SJCRH30 (cell line): ENCODE data around the gene TTC5. TPM values are rescaled to one million over a fixed set of nuclear protein-coding genes. Genes with fewer than 3 reads are reported as not detected.
"Not testable (repeated sequence)": the region's sequence is repeated elsewhere in the genome, so short reads cannot be mapped to it uniquely, and the experiment has no call there.

Experiments used
- DNase-seq, 2 experiments: peaks; one replicate each; pipeline ENCODE4 v3.0.0-alpha.2; 2015 to 2020
- H3K27ac ChIP-seq: fragments of 250-450 bp; sonication (Bioruptor Pico); 2 replicates; pipeline ENCODE4 v1.5.1; 2020; ENCODE audit warnings: mild to moderate bottlenecking, moderate library complexity
- H3K27me3 ChIP-seq: fragments of 250-450 bp; sonication (Bioruptor Pico); 2 replicates; pipeline ENCODE4 v1.5.1; 2020; ENCODE audit warnings: mild to moderate bottlenecking, moderate library complexity
- H3K36me3 ChIP-seq: fragments of 250-450 bp; sonication (Bioruptor Pico); 2 replicates; pipeline ENCODE4 v1.5.1; 2020; ENCODE audit warnings: mild to moderate bottlenecking, moderate library complexity
- H3K4me1 ChIP-seq: fragments of 250-450 bp; sonication (Bioruptor Pico); 2 replicates; pipeline ENCODE4 v1.5.1; 2020; ENCODE audit warnings: mild to moderate bottlenecking, moderate library complexity
- H3K4me3 ChIP-seq: fragments of 250-450 bp; sonication (Bioruptor Pico); 2 replicates; pipeline ENCODE4 v1.5.1; 2020; ENCODE audit warnings: mild to moderate bottlenecking, moderate library complexity
- H3K9me3 ChIP-seq: fragments of 250-450 bp; sonication (Bioruptor Pico); replicated peaks from 2 replicates; pipeline ENCODE4 v1.5.1; 2020; ENCODE audit warnings: mild to moderate bottlenecking, moderate library complexity
- total RNA-seq: library from RNA; depleted of rRNA; stranded (reverse); fragments of >200 nt; shearing (Covaris generic); gene quantifications from 2 replicates; pipeline ENCODE4 v1.2.3, GENCODE V29; 2014

The TTC5 gene
- total RNA-seq, 1 experiment from 2014 or later = 11.3 TPM

DNA sequence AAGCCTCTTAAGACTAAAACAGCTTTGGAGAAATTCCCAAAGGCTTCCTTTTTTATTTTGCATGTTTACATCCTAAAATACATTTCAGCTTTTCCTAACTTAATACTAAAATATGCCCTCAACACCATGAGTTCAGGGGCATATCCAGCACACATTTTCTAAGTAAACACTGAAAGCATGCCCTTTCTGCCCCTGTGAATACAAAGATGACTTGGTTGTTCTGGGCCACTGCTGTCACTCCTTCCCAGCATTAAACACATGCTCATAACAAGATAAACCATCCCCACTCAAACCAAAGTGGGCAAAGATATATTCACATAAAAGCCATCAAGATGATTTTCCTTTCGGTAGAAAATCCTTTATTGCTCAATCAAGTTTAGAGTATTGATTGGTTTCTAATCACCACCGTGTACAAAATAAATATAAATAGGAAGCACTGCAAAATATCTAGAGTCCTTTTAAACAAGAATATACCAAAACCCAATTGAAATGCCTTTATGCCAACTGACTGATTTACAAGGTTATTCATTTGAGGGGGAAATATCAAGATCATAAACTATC, 25.4 kb upstream of the TTC5 start:
- no peak overlapping the region for H3K27ac ChIP-seq
- no peak for DNase-seq
- H3K27me3 ChIP-seq = no peaks in the 10 kb centered on the region
- H3K36me3 ChIP-seq = peaks cover 35% of the 10 kb centered on the region
- no peak overlapping the region for H3K4me3 ChIP-seq
- peaks cover 12% of the 10 kb centered on the region for H3K4me1 ChIP-seq
- H3K9me3 ChIP-seq = no peaks in the 10 kb centered on the region

DNA sequence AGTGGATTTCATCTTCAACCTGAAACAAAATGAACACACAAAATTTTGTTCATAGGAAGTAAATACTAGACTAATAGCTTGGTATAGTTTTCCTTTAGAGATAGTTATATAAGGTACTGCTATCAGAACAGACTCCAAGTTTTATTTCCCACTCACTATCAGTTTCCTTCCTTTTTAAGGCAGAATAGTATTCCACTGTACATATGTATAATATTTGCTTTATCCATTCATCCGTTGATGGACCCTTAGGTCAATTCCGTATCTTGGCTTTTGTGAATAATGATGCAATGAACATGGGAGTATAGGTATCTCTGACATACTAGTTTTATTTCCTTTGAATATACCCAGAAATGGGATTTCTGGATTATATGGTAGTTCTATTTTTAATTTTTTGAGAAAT, 23.6 kb upstream of the TTC5 start:
- Histone ChIP-seq H3K36me3 (peaks cover 49% of the 10 kb centered on the region), H3K27me3 (no peaks in the 10 kb centered on the region), H3K27ac (no peak overlapping the region), H3K4me3 (no peak overlapping the region), H3K4me1 (peaks cover 12% of the 10 kb centered on the region), H3K9me3 (no peaks in the 10 kb centered on the region)
- no peak for DNase-seq

DNA sequence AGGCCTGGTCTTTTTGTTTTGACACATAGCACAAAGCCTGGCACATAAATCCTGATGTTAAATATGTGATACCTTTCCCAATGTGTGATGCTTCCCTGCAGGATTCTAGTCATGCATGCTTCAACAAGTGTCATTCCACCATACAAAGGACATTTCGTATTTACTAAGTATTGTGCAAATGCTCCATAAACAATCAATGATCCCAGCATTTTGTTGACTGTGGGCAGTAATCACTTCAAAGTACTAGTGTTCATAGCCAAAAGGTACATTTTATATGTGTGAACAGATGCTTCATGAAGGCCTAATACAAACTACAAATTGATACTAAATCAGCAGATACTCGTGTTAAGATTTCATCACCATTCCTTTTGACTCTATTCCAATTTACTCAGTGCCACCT, 23.0 kb upstream of the TTC5 start:
- Histone ChIP-seq H3K36me3 (peaks cover 55% of the 10 kb centered on the region), H3K27ac (no peak overlapping the region)

DNA sequence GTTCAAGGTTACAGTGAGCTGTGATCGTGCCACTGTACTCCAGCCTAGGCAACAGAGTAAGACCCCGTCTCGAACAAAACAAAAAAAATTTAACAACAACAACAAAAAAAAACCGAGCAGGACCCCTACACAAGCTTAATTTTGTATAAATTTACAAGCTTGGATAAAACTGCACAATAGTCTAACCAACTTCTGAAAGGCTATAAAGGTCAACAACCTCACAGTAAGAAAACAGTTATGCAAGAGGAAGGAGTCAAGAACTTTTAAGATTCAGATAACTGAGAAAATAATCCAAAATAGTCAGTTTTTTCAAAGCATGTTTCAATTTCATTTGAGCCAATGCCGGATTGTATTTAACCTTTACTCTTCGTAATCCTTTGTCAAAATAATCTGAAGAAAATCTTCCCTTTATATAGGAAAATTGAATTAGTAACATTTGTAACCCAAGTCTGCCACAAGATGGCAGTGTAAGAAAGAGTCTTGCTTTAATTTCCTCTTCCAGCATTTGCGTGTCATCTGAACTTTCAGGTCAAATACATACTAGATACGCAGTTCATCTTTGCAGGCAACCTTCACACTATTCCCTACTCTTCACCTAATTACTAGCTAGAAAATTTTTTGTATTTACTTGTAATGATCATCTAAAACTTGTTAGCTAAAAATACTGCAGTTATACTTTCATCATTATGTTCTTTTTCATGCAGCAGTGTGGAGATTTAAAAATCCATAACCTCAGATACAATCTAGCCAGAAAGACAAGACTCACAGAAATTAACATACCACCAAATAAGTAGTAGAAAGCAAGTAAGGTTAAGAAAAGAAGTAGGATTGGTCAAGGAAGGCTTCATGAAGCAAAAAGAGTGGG, 21.5 kb upstream of the TTC5 start:
- H3K36me3 ChIP-seq = peaks cover 63% of the 10 kb centered on the region
- DNase-seq = peak in 1 of 2 experiments; percentile 76

More for the DNA sequence above, 23.0 kb upstream of the TTC5 start:
- H3K4me1 ChIP-seq = peaks cover 9% of the 10 kb centered on the region
- no peak overlapping the region for H3K4me3 ChIP-seq
- no peaks in the 10 kb centered on the region for H3K27me3 ChIP-seq
- H3K9me3 ChIP-seq = no peaks in the 10 kb centered on the region
- no peak for DNase-seq

DNA sequence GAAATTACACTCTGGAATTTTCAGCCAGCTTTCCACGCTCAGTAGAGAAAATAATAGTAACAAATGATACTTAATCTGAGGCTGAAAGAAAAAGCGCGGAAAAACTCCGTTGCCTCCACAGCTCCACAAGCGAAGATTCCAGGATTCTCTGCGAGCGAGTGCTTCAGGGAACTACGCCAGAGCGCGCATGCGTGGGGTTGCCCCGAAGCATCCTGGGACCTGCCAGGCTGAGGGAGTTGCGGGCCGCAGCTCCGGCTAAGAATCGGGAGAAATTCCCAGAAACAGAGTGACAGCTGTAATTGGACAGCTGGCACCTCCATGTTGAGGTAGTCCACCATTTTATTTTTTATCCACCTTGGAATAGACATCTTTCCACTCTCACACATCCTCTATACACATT, 12.0 kb upstream of the TTC5 start:
- no peak for DNase-seq
- no peak overlapping the region for H3K4me3 ChIP-seq
- H3K27me3 ChIP-seq = no peaks in the 10 kb centered on the region
- H3K9me3 ChIP-seq = no peaks in the 10 kb centered on the region
- H3K4me1 ChIP-seq = no peaks in the 10 kb centered on the region
- H3K36me3 ChIP-seq = peaks cover 81% of the 10 kb centered on the region
- H3K27ac ChIP-seq = no peak overlapping the region

More for the DNA sequence above, 21.5 kb upstream of the TTC5 start:
- Histone ChIP-seq H3K4me1 (peaks cover 6% of the 10 kb centered on the region), H3K27ac (no peak overlapping the region), H3K4me3 (no peak overlapping the region), H3K9me3 (no peaks in the 10 kb centered on the region), H3K27me3 (no peaks in the 10 kb centered on the region)

DNA sequence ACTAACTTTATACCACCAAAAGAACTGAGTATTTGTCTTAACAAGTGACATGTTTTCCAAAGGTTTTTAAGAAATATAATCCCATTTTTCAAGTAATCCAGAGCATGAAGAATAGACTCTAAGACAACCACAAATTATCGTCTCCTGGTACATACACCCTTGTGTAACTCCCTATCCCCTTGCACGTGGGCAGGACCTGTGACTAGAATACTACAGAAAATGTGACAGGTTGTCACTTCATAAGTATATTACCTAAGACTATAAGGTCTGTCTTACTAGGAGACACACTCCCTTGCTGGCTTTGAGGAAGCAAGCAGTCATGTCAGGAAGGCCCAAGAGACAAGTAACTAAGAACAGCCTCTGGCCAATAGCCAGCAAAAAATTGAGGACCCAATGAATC, 8.3 kb upstream of the TTC5 start:
- no peak for DNase-seq
- H3K4me1 ChIP-seq = no peaks in the 10 kb centered on the region
- no peaks in the 10 kb centered on the region for H3K27me3 ChIP-seq
- no peak overlapping the region for H3K27ac ChIP-seq
- peaks cover 61% of the 10 kb centered on the region for H3K36me3 ChIP-seq
- no peak overlapping the region for H3K4me3 ChIP-seq
- H3K9me3 ChIP-seq = no peaks in the 10 kb centered on the region

DNA sequence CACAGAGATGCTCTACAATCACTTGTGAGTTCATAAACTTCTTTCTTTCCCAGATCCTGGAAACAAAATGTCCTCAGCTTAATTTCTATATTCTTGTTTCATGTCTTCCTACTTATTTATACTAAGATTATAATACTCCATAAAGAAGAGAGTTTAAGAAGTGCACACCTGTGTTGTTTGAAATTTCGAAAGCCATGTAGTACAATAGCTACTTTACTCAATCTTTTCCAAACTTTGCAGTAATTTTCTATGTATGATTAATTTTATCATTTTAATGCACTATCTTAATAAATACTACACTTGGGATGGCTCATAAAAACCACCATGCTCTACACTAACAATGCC, 300 bp upstream of the TTC5 start:
- peak overlapping the region; percentile 77 for H3K4me3 ChIP-seq
- H3K4me1 ChIP-seq = peaks cover 6% of the 10 kb centered on the region; the same call in 1 of the 2 replicates
- no peaks in the 10 kb centered on the region for H3K27me3 ChIP-seq

DNA sequence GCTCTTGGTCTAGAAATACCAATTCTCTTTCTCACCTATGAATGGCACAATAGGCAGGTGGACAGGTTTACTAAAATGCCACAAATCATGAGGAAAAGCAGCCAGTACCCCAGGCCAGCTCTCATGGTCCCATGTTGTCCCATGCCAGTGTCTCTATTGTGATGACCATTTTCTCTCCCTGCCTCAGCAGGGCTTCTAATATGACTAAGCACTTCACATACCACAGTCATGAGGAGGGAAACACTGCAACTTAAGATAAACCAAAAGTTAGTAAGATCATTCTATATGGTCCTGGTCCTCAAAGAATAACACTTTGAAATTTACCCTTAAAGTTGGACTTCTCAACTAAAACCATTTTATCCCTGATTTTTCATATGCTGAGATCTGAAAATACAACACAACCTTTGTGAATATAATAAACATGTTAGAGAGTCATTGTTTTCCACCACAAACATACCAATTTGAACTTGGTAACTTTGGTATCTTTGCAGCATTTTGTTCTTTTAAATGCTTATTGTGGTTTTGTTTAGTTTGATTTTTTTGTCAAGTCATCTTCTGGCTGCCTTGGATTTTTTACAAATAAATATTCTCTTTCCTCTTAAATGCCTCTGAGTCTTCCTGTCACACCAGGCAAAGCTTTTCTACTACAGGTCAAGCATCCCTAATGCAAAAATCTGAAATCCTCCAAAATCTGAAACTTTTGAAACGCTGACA, 3.6 kb downstream of the TTC5 start:
- Histone ChIP-seq H3K27ac (no peak overlapping the region), H3K36me3 (no peaks in the 10 kb centered on the region), H3K9me3 (no peaks in the 10 kb centered on the region), H3K27me3 (no peaks in the 10 kb centered on the region), H3K4me1 (peaks cover 6% of the 10 kb centered on the region; the same call in 1 of the 2 replicates), H3K4me3 (no peak overlapping the region)
- no peak for DNase-seq

More for the DNA sequence above, 300 bp upstream of the TTC5 start:
- Histone ChIP-seq H3K9me3 (no peaks in the 10 kb centered on the region), H3K36me3 (no peaks in the 10 kb centered on the region), H3K27ac (no peak overlapping the region)
- no peak for DNase-seq

DNA sequence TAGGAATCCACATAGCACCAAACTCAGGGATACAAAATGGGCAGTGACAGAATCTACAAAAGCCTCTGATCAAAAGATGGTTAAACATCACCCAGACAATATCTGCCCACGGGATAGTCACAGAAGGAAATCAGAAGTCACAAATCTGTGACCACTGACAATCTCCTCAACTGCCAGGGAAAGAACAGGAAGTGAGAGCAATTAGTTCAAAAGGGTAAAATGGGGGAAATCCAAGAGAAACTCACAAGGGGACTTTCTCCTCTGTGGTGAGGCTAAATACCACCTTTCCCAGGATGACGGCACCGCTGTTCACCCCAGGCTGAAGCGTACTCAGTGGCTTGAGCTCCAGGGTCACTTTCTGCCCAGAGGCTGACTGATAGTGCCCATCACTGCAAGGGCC, 10.7 kb downstream of the TTC5 start:
- no peak overlapping the region for H3K4me3 ChIP-seq
- no peaks in the 10 kb centered on the region for H3K9me3 ChIP-seq
- no peak for DNase-seq
- H3K36me3 ChIP-seq = peaks cover 23% of the 10 kb centered on the region
- no peaks in the 10 kb centered on the region for H3K27me3 ChIP-seq
- no peak overlapping the region for H3K27ac ChIP-seq
- H3K4me1 ChIP-seq = no peaks in the 10 kb centered on the region

DNA sequence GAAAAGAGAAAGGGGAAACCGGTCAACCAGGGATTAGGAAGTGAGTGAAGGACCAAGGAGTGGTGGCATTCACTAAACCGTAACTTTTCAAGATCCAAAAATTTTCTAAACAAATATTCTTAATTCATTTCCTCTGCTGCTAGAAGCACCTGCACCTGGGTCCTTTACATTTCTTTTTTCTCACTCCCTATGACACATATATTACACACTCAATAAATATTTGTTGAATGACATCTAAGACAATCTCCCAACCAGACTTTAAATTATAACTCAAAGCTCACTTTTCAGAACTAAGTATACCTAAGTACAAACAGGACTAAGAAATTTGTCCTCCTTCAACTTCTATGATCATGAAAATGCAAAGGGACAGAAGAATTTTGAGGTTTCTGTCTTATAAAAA, 11.1 kb downstream of the TTC5 start:
- no peaks in the 10 kb centered on the region for H3K9me3 ChIP-seq
- H3K27ac ChIP-seq = no peak overlapping the region
- H3K27me3 ChIP-seq = no peaks in the 10 kb centered on the region
- H3K4me1 ChIP-seq = no peaks in the 10 kb centered on the region
- peaks cover 23% of the 10 kb centered on the region for H3K36me3 ChIP-seq
- no peak for DNase-seq
- H3K4me3 ChIP-seq = no peak overlapping the region

DNA sequence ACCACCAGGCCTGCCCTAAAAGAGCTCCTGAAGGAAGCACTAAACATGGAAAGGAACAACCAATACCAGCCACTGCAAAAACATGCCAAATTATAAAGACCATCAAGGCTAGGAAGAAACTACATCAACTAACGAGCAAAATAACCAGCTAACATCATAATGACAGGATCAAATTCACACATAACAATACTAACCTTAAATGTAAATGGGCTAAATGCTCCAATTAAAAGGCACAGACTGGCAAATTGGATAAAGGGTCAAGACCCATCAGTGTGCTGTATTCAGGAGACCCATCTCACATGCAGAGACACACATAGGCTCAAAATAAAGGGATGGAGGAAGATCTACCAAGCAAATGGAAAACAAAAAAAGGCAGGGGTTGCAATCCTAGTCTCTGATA, 23.8 kb downstream of the TTC5 start:
- not testable (repeated sequence) for H3K4me3 ChIP-seq, H3K4me1 ChIP-seq, H3K27ac ChIP-seq, H3K27me3 ChIP-seq, DNase-seq, H3K36me3 ChIP-seq, H3K9me3 ChIP-seq

DNA sequence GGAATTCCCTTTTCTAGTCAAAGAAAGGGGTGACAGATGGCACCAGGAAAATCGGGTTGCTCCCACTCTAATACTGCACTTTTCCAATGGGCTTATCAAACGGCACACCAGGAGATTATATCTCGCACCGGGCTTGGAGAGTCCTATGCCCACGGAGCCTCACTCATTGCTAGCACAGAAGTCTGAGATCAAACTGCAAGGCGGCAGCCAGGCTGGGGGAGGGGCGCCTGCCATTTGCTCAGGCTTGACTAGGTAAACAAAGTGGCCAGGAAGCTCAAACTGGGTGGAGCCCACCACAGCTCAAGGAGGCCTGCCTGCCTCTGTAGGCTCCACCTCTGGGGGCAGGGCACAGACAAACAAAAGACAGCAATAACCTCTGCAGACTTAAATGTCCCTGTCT, 25.5 kb downstream of the TTC5 start:
- not testable (repeated sequence) for H3K27me3 ChIP-seq, DNase-seq, H3K27ac ChIP-seq, H3K9me3 ChIP-seq, H3K4me1 ChIP-seq, H3K4me3 ChIP-seq, H3K36me3 ChIP-seq

DNA sequence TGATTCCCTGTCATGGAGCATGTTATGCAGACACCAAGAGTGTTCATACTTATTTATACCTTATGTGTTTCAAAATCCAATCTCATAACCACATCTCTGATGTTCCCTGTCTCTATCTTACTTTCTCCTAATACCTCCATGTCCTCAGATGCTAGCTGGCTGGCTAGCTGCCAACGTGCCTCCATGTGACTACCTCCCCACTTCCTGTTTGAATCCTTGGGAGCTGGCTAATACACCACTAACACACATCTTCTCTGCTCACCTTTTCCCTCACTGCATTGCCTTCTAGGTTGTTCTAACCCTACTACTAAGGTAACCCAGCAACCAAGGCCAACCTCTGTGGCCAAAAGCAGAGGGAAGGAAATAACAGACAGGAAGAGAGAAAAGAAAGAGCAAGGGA, 27.3 kb downstream of the TTC5 start:
- peak; percentile 38 to 49 for DNase-seq
- H3K27ac ChIP-seq = no peak overlapping the region
- no peak overlapping the region for H3K4me3 ChIP-seq
- no peaks in the 10 kb centered on the region for H3K9me3 ChIP-seq
- no peaks in the 10 kb centered on the region for H3K36me3 ChIP-seq
- no peaks in the 10 kb centered on the region for H3K27me3 ChIP-seq
- no peaks in the 10 kb centered on the region for H3K4me1 ChIP-seq

DNA sequence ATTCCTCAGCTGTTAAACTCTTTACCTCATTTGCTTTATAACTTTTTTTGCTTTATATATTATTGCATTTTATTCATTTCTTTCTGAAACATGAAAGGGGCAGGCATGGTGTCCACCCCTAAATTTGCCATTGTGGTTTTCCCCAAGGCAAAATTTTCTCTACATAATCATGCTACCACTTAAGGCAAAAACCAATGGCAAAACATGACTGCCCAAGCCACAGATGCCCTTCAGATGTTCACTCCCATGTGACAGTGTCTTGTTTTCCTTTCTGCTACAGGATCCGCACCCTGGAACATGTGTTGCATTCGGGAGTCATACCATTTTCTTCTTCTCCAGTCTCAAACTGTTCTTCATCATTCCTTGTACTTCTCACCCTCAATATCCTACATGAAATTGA, 28.3 kb downstream of the TTC5 start:
- Histone ChIP-seq H3K4me3 (no peak overlapping the region), H3K27ac (no peak overlapping the region), H3K4me1 (no peaks in the 10 kb centered on the region), H3K9me3 (no peaks in the 10 kb centered on the region), H3K27me3 (no peaks in the 10 kb centered on the region), H3K36me3 (no peaks in the 10 kb centered on the region)
- DNase-seq = no peak

DNA sequence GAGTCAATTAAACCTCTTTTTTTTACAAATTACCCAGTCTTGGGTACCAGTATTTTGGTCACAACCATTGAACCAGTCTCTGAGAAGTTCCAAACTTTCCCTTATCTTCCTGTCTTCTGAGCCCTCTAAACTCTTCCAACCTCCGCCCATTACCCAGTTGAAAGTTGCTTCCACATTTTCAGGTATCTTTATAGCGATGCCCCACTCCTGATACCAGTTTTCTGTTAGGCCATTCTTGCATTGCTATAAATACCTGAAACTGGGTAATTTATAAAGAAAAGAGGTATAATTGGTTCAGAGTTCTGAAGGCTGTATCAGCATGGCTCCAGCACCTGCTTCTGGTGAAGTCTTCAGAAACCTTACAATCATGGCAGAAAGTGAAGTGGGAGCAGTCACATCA, 31.7 kb downstream of the TTC5 start:
- H3K36me3 ChIP-seq = no peaks in the 10 kb centered on the region
- no peak overlapping the region for H3K27ac ChIP-seq
- H3K4me3 ChIP-seq = no peak overlapping the region
- no peaks in the 10 kb centered on the region for H3K9me3 ChIP-seq
- no peak for DNase-seq
- H3K4me1 ChIP-seq = no peaks in the 10 kb centered on the region
- no peaks in the 10 kb centered on the region for H3K27me3 ChIP-seq
